ENCODE results near the gene GALNT2. TPM values are rescaled to one million over a fixed set of nuclear protein-coding genes. Genes with fewer than 3 reads are reported as not detected.

GALNT2 gene
- total and polyA plus RNA-seq, 2 donors from 2014 or later = 20.2 to 59.2 TPM

DNA sequence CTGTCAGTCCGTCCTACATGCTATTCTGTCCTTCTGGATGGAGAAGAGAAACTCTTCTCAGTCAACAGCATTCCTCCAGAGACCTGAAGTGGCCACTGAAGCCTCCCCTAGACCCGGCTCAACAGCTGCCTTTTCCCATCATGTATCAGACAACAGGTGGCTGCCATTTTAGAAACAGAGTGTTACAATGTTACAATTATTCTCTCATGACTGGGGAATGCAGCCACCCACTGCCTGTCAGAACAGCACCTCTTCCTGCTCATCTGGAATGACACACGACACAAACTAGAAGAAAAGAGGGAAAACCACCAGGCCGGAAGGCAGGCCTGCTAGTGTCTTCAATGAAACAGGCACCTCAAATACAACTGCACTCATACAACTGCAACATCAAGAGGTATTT, 253.8 kb downstream of the GALNT2 start:
- FAIRE-seq = no peak
- no peak overlapping the region for H3K27ac ChIP-seq (ENCODE audit: low read depth in 2 of 2, low read length in 2 of 2)
- no peak overlapping the region for H3K9ac ChIP-seq (ENCODE audit: low read length in 3 of 3)
- H3K4me3 ChIP-seq (ENCODE audit: low read length in 3 of 3) = no peak overlapping the region
- intact Hi-C loops (cut with DNase I) = no loop called here
- no peaks in the 10 kb centered on the region for H3K36me3 ChIP-seq (ENCODE audit: control insufficient read depth in 2 of 3, insufficient read depth in 3 of 3, low read length in 3 of 3)
- no peaks in the 10 kb centered on the region for H3K4me1 ChIP-seq (ENCODE audit: control insufficient read depth in 2 of 3, insufficient read depth in 2 of 3, low read depth in 1 of 3, low read length in 3 of 3)
- no peaks in the 10 kb centered on the region for H3K9me3 ChIP-seq (ENCODE audit: control insufficient read depth in 2 of 3, insufficient read depth in 1 of 3, low read length in 3 of 3)
- TF ChIP-seq, protein P1, sequence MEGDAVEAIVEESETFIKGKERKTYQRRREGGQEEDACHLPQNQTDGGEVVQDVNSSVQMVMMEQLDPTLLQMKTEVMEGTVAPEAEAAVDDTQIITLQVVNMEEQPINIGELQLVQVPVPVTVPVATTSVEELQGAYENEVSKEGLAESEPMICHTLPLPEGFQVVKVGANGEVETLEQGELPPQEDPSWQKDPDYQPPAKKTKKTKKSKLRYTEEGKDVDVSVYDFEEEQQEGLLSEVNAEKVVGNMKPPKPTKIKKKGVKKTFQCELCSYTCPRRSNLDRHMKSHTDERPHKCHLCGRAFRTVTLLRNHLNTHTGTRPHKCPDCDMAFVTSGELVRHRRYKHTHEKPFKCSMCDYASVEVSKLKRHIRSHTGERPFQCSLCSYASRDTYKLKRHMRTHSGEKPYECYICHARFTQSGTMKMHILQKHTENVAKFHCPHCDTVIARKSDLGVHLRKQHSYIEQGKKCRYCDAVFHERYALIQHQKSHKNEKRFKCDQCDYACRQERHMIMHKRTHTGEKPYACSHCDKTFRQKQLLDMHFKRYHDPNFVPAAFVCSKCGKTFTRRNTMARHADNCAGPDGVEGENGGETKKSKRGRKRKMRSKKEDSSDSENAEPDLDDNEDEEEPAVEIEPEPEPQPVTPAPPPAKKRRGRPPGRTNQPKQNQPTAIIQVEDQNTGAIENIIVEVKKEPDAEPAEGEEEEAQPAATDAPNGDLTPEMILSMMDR (IDR thresholded peaks at IDR 0.05; ENCODE audit: borderline replicate concordance, extremely low read depth, insufficient read depth) = no peak
- H3K27me3 ChIP-seq (ENCODE audit: control insufficient read depth, insufficient read depth, low read length) = no peaks in the 10 kb centered on the region
- DNase-seq = peak in 1 of 5 donors; percentile 12

DNA sequence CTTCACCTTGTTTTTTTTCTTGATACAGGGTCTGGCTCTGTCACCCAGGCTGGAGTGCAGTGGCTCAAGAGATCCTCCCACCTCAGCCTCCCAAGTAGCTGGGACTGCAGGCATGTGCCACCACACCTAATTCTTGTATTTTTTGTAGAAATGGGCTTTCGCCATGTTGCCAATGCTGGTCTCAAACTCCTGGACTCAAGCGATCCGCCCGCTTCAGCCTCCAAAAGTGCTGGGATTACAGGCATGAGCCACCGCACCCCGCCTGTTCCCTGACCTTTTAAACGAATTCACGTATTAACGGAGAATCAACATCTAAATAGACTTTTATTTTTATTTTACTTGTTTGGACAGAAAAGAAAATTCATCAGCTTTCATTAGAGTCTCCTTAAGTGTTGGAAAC, 254.3 kb downstream of the GALNT2 start:
- Histone ChIP-seq H3K27ac (ENCODE audit: low read depth in 2 of 2, low read length in 2 of 2) (no peak overlapping the region), H3K4me3 (ENCODE audit: low read length in 3 of 3) (no peak overlapping the region), H3K9ac (ENCODE audit: low read length in 3 of 3) (no peak overlapping the region), H3K36me3 (ENCODE audit: control insufficient read depth in 2 of 3, insufficient read depth in 3 of 3, low read length in 3 of 3) (no peaks in the 10 kb centered on the region), H3K27me3 (ENCODE audit: control insufficient read depth, insufficient read depth, low read length) (no peaks in the 10 kb centered on the region), H3K4me1 (ENCODE audit: control insufficient read depth in 2 of 3, insufficient read depth in 2 of 3, low read depth in 1 of 3, low read length in 3 of 3) (no peaks in the 10 kb centered on the region), H3K9me3 (ENCODE audit: control insufficient read depth in 2 of 3, insufficient read depth in 1 of 3, low read length in 3 of 3) (no peaks in the 10 kb centered on the region)
- intact Hi-C loops (cut with DNase I) = no loop called here
- no peak for FAIRE-seq
- TF ChIP-seq, protein P1 (IDR thresholded peaks at IDR 0.05; ENCODE audit: borderline replicate concordance, extremely low read depth, insufficient read depth) = no peak
- DNase-seq = peak in 1 of 5 donors; percentile 33

DNA sequence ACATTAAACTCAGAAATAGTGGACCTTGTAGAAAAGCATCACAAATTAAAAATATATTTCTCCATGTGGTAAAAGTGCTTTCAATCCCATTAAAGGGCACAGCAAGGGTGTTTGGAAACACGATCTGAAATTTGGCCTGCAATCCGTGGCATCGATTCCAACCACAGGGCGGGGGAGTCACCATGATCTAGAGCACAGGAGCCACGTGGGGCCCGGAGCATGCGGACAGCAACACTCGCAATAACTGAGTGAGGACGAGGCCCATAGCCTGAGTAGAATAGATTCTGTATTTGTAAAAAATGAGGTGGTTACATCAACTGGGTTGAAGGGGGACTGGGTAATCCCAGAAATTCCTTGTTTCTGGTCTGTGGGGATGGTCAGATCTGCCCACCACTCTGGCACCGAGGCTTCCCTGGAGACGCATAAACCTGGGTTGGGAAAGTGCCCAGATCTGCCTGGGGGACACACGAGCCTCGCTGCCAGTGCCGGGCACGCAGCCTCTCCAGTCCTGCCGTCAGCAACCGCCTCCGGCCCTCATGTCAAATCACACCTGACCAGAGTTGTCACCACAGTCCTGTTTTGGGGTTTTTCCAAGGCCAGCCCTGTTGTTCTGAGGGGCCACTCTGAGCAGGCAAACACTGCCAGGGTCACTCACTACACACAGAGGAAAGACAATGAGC, 254.8 kb downstream of the GALNT2 start:
- FAIRE-seq (no peak), DNase-seq (peak in 1 of 5 donors; percentile 9)
- Histone ChIP-seq H3K4me3 (ENCODE audit: low read length in 3 of 3) (no peak overlapping the region), H3K27ac (ENCODE audit: low read depth in 2 of 2, low read length in 2 of 2) (no peak overlapping the region), H3K27me3 (ENCODE audit: control insufficient read depth, insufficient read depth, low read length) (no peaks in the 10 kb centered on the region), H3K9ac (ENCODE audit: low read length in 3 of 3) (no peak overlapping the region), H3K36me3 (ENCODE audit: control insufficient read depth in 2 of 3, insufficient read depth in 3 of 3, low read length in 3 of 3) (no peaks in the 10 kb centered on the region), H3K4me1 (ENCODE audit: control insufficient read depth in 2 of 3, insufficient read depth in 2 of 3, low read depth in 1 of 3, low read length in 3 of 3) (peaks cover 0 to 2% (median 0%) of the 10 kb centered on the region in 3 donors), H3K9me3 (ENCODE audit: control insufficient read depth in 2 of 3, insufficient read depth in 1 of 3, low read length in 3 of 3) (no peaks in the 10 kb centered on the region)
- TF ChIP-seq, protein P1 (IDR thresholded peaks at IDR 0.05; ENCODE audit: borderline replicate concordance, extremely low read depth, insufficient read depth) = no peak
- intact Hi-C loops (cut with DNase I) = no loop called here

DNA sequence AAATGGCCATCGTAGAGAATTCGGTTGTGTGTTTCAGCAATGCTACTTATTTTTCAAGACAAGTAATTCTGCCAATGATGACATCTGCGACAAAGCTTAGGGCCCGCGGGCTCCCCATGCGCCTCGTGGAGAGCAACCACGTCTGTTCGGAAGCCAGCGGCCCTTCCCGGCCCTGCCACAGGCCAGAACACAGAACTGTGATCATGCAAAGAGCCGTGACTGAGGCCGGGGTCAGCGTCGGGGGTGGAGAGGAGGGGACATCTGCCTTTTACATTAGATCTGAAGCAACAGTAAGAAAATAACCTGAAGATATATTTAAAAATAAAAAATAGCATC, 255.4 kb downstream of the GALNT2 start:
- H3K9me3 ChIP-seq (ENCODE audit: control insufficient read depth in 2 of 3, insufficient read depth in 1 of 3, low read length in 3 of 3) = no peaks in the 10 kb centered on the region
- FAIRE-seq (no peak), DNase-seq (no peak)
- peaks cover 0 to 2% (median 0%) of the 10 kb centered on the region in 3 donors for H3K4me1 ChIP-seq (ENCODE audit: control insufficient read depth in 2 of 3, insufficient read depth in 2 of 3, low read depth in 1 of 3, low read length in 3 of 3)
- no peaks in the 10 kb centered on the region for H3K27me3 ChIP-seq (ENCODE audit: control insufficient read depth, insufficient read depth, low read length)
- TF ChIP-seq, protein P1 (IDR thresholded peaks at IDR 0.05; ENCODE audit: borderline replicate concordance, extremely low read depth, insufficient read depth) = no peak
- H3K4me3 ChIP-seq (ENCODE audit: low read length in 3 of 3) = no peak overlapping the region
- H3K27ac ChIP-seq (ENCODE audit: low read depth in 2 of 2, low read length in 2 of 2) = no peak overlapping the region
- intact Hi-C loops (cut with DNase I) = no loop called here
- H3K9ac ChIP-seq (ENCODE audit: low read length in 3 of 3) = no peak overlapping the region
- H3K36me3 ChIP-seq (ENCODE audit: control insufficient read depth in 2 of 3, insufficient read depth in 3 of 3, low read length in 3 of 3) = no peaks in the 10 kb centered on the region

All from kidney (tissue), 14 donors.